Epithelial cell of esophagus (primary cell): Measurements from ENCODE around the gene VASH1.

Experiments used
- DNase-seq: peaks from one replicate; pipeline ENCODE4 v3.0.0; 2010; ENCODE audit warnings: low read depth
- H3K4me3 ChIP-seq: 2 replicates; pipeline ENCODE4 v1.5.1; 2011; ENCODE audit warnings: mild to moderate bottlenecking, low read length, control low read depth
- CTCF ChIP-seq: IDR thresholded peaks from 2 replicates; pipeline ENCODE4 v1.5.1; 2011; ENCODE audit warnings: low read depth, mild to moderate bottlenecking, low read length, control low read depth, inconsistent platforms; ENCODE audit not compliant: insufficient read depth; ENCODE audit errors: missing control alignments

The VASH1 gene

GRCh38 chr14:76776428-76777251 is 15.4 kb downstream of the VASH1 start:
- TF ChIP-seq CTCF: no peak
- H3K4me3 ChIP-seq: no peak overlapping the region
- no peak for DNase-seq

GRCh38 chr14:76777721-76778120 is 16.5 kb downstream of the VASH1 start:
- TF ChIP-seq CTCF: no peak
- DNase-seq: no peak
- no peak overlapping the region for H3K4me3 ChIP-seq

- no peak overlapping the region for H3K4me3 ChIP-seq
- no peak for TF ChIP-seq CTCF
- no peak for DNase-seq
Measured at GRCh38 chr14:76778546-76779215, 17.4 kb downstream of the VASH1 start.

- no peak overlapping the region for H3K4me3 ChIP-seq
- no peak for TF ChIP-seq CTCF
- DNase-seq: no peak
Measured at GRCh38 chr14:76779221-76780057, 18.2 kb downstream of the VASH1 start.

- no peak for DNase-seq
- TF ChIP-seq CTCF: no peak
- H3K4me3 ChIP-seq: no peak overlapping the region
Measured at GRCh38 chr14:76780058-76780345, 18.7 kb downstream of the VASH1 start.

GRCh38 chr14:76780360-76780759 is 19.1 kb downstream of the VASH1 start:
- no peak for TF ChIP-seq CTCF
- no peak for DNase-seq
- no peak overlapping the region for H3K4me3 ChIP-seq
